ENCODE data around the gene KATNBL1. TPM values are rescaled to one million over a fixed set of nuclear protein-coding genes. Genes with fewer than 3 reads are reported as not detected.

KATNBL1 gene
- total RNA-seq, 1 donor from 2014 or later = 63.9 TPM

GRCh38 chr15:34111488-34111887 is 98.4 kb downstream of the KATNBL1 start:
- H3K36me3 Mint-ChIP-seq = no peaks in the 10 kb centered on the region
- H3K9me3 Mint-ChIP-seq = no peaks in the 10 kb centered on the region
- H3K27ac Mint-ChIP-seq = no peak overlapping the region
- no peak overlapping the region for H3K4me3 Mint-ChIP-seq
- H3K27me3 Mint-ChIP-seq = no peaks in the 10 kb centered on the region
- no peak for DNase-seq (ENCODE audit: extremely low spot score, unreplicated experiment)
- H3K4me1 Mint-ChIP-seq (ENCODE audit: unreplicated experiment) = no peaks in the 10 kb centered on the region
- TF ChIP-seq CTCF (conservative IDR thresholded peaks at IDR 0.05) = no peak

GRCh38 chr15:34109797-34110663 is 99.9 kb downstream of the KATNBL1 start:
- H3K27ac Mint-ChIP-seq = no peak overlapping the region
- no peaks in the 10 kb centered on the region for H3K27me3 Mint-ChIP-seq
- H3K4me3 Mint-ChIP-seq = no peak overlapping the region
- no peaks in the 10 kb centered on the region for H3K36me3 Mint-ChIP-seq
- no peaks in the 10 kb centered on the region for H3K9me3 Mint-ChIP-seq
- TF ChIP-seq CTCF (conservative IDR thresholded peaks at IDR 0.05) = peak; percentile 84
- DNase-seq (ENCODE audit: extremely low spot score, unreplicated experiment) = no peak
- no peaks in the 10 kb centered on the region for H3K4me1 Mint-ChIP-seq (ENCODE audit: unreplicated experiment)

GRCh38 chr15:34107315-34107714 is 102.6 kb downstream of the KATNBL1 start:
- Mint-ChIP-seq H3K4me3 (no peak overlapping the region), H3K36me3 (no peaks in the 10 kb centered on the region), H3K4me1 (ENCODE audit: unreplicated experiment) (peaks cover 3% of the 10 kb centered on the region), H3K9me3 (no peaks in the 10 kb centered on the region), H3K27ac (no peak overlapping the region), H3K27me3 (no peaks in the 10 kb centered on the region)
- DNase-seq (ENCODE audit: extremely low spot score, unreplicated experiment) = no peak
- no peak for TF ChIP-seq CTCF (conservative IDR thresholded peaks at IDR 0.05)

- DNase-seq (ENCODE audit: extremely low spot score, unreplicated experiment) = no peak
- Mint-ChIP-seq H3K4me3 (no peak overlapping the region), H3K4me1 (ENCODE audit: unreplicated experiment) (peaks cover 12% of the 10 kb centered on the region), H3K27me3 (no peaks in the 10 kb centered on the region), H3K36me3 (peaks cover 4% of the 10 kb centered on the region), H3K27ac (no peak overlapping the region), H3K9me3 (no peaks in the 10 kb centered on the region)
- no peak for TF ChIP-seq CTCF (conservative IDR thresholded peaks at IDR 0.05)
Observed at GRCh38 chr15:34106423-34106822, 103.5 kb downstream of the KATNBL1 start.

- peaks cover 16% of the 10 kb centered on the region for H3K4me1 Mint-ChIP-seq (ENCODE audit: unreplicated experiment)
- H3K9me3 Mint-ChIP-seq = no peaks in the 10 kb centered on the region
- peak overlapping the region; percentile 97 for H3K4me3 Mint-ChIP-seq
- peak overlapping the region; percentile 98 for H3K27ac Mint-ChIP-seq
- H3K27me3 Mint-ChIP-seq = no peaks in the 10 kb centered on the region
- H3K36me3 Mint-ChIP-seq = peaks cover 4% of the 10 kb centered on the region
- TF ChIP-seq CTCF (conservative IDR thresholded peaks at IDR 0.05) = no peak
- DNase-seq (ENCODE audit: extremely low spot score, unreplicated experiment) = no peak
Observed at GRCh38 chr15:34102175-34102925, 107.5 kb downstream of the KATNBL1 start.

All from type B pancreatic cell (in vitro differentiated cells).